ENCODE results near the gene RPS14.
A peak's percentile ranks its signal among the peaks of the same experiment; 100 is the strongest.

The RPS14 gene
- 1,161 to 1,279 reads per million in 2 donors for total RNA-seq

DNA sequence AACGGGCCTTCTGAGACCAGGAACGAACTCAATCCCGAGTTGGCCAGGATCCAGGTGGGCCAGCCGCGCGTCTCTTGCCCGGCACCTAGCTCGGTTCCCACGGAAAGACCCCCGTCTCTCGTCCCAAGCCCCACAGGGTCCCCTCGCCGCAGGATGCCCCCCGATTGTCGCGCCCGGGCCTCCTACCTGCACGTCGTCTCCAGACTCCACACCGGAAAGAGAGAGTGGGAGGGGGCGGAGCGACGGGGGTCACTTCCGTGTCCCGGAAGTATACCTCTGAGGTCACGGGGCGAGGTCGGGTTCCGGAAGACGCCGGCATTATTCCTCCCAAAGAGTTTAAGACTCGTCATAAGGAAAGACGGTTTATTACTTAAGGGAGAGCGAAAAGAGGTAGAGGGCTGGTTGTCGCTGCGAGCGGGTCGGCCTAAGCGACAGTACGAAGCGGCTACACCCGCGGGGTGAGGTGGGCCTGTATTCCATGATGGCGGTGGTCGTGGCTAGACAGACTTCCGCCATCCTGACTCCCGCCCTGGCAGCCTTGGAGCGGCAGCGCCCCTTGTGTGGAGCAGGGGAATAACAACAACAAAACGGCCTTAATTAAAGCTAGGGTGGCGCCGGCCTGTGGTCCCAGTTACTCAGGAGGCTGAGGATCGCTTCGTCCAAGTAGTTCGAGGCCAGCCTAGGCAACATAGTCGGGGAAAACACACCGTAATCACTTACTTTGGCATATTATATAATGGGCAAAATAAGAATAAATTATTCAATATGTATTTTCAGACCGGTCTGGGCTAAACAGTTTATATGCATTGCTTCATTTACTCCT lies at the start of gene RPS14:
TSS of gene RPS14 (minus strand) at position 223 of the 823 bp plus-strand sequence. CDS start 2,006 bp downstream, outside the sequence.
- peak; percentile 92 for DNase-seq

DNA sequence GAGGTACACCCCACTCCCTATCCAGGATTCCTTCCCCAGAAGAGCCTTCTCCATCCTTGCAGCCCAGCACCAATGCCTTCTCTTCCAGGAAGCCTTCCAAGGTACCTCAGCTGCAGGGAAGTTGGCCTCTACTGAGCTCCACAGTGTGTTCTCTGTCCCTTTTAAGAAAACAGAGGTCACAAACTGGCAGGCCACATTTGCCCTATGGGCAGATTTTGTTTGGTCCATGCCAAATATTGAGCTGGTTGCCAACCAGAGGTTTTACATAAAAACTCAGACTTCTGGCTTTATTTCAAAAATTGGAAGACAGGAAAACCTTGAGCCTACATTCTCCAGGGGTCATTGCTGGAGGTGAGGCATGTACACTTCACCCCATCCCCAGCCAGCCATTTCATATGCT lies 49.4 kb upstream of the RPS14 start:
- no peak for DNase-seq

DNA sequence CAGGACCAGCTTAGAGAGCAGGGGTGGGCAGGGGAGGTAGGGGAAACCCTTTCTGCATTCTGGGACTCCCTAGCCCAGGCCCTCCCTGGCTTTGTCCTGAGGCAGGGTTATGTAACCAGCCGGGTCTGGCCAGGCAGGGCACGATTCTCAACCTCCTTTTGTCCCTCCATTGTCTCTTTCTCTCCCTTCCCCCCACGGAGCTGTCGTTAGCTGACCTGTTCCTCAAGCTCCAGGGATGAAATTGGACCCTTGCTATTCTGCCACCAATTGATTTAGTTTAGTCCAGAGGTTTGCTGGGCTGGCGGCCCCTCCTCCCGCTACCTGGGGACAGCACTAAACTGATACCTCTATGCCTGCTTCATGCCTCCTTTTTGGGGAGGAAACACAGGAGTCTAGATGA lies 49.0 kb upstream of the RPS14 start:
- DNase-seq: no peak

DNA sequence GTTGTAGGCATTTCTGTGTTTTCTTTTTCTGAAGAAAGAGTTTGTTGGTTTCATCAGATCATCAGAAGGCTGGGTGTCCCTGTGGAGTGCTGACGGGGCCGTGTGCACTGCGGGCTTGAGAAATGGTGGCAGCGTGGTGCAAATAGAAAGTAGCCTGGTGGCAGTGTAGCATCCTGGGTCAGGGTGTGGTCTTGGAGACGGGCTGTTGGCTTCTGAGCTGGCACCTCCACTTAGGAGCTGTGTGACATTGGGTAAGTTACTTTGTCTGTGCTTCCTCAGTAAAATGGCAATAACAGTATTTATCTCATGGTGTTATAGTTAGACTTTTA lies 48.4 kb upstream of the RPS14 start:
- no peak for DNase-seq

DNA sequence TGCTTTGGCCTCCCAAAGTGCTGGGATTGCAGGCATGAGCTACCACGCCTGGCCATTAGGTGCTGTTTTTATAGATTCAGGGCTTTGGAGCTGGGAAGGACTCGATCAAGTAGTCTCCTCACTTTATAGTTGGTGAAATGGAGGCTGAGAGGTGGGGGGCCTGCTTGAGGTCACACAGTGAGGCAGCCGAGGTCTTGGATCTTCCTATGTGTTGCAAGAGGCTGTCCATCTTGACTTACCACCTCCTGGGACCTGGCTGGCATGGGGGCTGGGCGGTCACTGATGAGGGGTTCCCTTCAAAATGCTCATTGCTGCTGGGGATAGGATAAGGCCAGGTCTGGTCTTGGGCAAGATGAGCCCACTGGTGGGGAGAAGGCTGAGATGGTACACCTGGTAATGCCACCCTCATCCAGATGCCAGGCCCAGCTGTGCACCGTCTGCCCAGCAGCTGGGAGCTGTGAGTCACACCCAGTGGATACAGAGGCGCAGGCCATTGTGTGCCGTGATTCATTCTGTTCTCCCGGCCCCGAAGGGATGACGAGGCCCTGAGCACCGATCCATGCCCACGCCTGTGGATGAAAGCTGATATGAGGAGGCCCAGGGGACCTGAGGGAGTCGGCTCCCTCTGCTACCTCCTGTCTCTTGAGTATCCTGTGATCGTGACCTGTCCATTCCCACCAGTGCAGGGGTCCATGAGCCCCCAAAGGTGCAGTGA lies 47.9 kb upstream of the RPS14 start:
- no peak for DNase-seq

DNA sequence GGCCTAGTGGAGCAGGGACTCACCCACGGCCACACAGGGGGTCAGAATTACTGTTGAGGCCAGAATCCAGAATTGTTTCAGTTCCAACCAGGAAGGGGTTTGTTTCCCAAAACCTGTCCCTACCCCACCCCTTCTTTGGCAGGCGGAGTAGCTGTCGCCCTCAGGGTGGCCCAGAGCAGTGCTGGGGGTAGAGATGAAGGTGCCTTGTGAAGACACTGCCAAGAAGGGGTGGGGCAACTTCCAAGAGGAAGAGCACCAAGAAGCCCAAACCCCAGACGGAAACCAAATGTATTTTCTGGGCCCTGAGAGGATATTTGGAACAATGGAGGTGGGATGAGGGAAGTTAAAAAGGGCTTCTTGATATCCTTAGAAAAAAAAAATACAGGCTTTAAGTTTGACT lies 47.0 kb upstream of the RPS14 start:
- DNase-seq: no peak

DNA sequence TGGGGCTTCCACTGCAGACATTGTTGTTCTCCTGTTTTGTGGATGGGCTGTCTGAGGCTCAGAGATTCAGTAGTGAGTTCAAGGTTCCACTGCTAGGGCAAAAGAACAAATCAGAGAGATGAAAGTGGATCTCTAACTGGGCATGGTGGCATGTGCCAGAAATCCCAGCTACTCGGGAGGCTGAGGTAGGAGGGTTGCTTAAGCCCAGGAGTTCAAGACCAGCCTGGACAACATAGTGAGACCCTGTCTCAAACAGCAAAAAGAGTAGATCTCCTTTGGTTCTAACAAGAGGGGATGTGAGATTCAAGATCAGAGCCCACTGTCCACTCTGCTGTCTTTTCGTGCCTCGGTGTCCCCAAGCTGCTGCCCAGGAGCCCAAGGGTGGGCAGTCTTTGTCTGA lies 46.6 kb upstream of the RPS14 start:
- DNase-seq: no peak

DNA sequence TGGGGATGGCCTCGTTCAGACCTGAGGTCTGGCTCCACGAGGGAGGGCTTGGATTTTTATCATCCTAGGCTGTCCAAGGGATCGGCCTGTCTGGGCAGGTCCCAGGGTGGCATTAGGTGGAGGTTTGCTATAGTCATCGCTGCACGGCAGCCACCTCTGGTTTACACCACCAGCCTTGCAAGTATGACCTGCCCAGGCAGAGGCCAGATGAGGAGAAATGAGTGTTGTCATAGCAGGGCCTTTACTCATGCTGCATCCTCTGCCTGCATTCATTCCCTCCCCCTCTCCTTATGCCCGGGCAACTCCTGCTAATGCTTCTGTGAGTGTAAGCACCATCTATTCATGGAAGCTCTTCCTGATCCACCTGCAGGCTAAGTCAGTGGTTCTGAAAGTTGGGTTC lies 43.1 kb upstream of the RPS14 start:
- no peak for DNase-seq

DNA sequence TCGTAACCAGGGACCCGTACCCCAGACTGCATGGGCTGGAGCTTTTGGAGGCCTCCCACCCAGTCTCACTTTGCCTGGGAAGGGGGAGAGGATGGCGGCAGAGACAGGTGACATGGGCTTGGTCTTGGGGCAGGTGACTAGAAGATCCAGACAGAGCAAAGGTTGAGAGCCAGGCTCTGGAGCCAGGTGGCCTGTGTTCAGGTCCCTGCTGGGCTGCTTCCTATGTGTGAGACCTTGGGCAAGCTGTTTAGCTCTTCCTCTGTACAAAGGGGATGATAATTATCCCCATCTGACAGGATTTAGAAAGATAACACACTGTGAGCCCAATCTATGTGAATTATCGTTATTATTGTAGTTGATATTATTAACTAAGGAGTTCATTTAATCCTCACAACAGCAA lies 42.3 kb upstream of the RPS14 start:
- no peak for DNase-seq

DNA sequence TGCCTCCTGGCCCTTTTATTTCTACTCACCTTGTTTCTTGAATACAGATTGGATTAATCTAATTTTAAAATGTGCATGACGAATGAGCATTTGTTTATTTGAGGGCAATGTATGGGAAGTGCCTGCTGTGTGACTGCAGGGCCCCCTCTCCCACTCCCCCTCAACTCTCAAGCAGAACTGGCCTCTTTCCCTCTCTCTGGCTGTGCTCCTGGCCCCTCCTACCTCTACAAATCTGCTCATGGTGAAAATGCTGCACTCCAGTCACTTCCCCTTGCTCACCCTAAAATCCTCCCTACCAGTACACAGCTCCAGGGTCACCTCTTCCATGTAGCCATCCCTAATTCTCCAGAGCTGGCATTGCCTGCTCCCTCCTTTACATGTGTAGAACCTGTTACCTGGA lies 41.2 kb upstream of the RPS14 start:
- DNase-seq: no peak

DNA sequence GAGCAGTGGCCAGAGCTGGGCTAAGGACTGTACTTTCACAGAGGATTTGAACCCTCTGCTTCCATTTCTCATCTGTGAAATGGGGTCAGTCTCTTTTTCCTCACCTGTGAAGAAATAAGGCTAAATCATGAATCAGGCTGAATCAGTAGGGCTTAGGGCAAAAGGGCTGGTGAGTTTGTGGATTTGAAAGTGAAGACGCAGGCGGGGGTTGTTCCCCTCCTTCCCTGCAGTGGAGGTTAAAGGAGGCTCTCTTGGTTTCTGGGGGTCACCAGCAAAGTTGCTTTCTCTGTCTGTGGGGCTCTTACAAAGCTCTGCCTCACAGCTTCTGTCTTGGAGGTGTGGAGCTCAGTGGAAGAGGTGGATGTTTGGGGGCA lies 40.7 kb upstream of the RPS14 start:
- no peak for DNase-seq

DNA sequence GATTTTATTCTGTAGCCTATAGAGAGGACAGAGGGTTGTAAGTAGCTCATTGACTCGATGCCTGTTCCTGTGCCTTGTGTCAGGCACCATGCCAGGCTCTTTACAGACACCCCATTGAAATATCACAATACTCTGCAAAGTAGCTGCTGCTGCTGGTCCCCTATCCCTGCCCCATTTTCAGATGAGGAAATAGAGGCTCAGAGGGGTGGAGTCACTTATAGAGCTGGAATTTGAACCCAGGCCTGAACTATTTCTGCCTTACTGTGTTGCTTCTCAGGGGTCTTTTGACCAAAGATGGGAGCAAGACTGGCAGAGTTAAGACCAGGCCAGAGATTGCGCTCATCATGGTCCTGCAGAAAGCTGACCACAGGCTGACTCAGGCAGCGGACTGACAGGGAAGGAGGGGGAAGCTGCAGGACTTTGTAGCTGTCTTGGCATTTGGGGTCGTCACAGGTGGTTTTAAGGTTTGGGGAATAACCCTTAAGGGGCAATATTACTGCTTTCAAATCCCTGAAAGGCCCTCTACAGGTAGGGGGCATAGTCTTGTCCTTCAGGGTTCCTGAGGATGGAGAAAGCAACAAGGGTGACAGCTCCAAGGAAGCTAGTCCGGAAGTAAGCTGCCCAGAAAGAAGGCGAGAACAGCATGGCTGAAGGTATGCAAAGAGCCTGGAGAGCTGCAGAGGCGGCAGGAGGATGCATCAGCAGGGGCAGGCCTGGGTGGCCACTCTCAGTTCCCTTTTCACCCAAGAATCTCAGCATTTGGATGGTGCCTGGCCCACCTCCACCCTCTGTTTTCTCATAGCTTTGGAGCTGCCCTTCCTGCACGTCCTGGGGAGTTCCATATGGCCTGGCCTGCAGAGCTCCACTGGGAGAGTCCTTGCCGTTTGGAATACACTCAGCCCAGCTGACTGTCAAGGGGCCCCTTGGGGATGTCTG lies 40.1 kb upstream of the RPS14 start:
- no peak for DNase-seq

DNA sequence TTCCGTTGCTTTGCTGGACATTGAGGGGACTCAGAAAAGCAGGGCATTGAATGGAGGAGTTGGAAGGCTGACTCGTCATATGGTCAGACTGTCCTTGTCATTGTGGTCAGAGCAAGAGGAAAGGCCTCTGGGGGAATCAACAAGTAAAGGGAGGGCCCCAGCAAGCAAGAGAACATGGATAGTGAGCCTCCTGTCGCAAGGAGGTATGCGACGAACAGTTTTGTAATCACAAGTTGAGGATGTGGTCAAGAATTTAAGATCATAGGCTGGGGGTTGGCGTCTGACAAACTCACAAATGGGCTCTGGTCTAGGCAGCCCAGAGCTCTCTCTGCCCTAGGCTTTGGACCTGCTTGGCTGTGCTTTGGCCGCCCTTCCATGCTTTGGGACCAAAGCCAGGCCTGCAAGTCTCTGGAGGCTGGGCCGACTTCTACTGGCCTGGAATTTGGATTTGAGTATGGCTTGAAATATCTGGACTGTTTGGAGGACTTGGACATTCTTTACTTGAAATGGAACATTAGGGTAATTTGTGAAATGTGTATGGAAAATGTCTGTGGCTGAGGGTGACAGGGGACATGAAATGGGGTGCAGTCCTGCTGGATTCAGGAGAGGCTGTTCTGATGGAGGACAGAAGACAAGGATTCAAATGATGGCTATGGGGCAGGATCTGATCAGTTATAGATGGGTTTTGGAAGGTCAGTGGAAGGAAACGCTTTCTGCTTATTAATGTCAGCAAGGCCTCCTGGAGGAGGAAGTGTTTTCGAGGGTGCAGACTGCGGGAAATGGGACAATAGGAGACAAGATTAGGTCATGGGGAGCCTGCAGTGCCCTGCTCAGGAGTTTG lies 39.2 kb upstream of the RPS14 start:
- no peak for DNase-seq

DNA sequence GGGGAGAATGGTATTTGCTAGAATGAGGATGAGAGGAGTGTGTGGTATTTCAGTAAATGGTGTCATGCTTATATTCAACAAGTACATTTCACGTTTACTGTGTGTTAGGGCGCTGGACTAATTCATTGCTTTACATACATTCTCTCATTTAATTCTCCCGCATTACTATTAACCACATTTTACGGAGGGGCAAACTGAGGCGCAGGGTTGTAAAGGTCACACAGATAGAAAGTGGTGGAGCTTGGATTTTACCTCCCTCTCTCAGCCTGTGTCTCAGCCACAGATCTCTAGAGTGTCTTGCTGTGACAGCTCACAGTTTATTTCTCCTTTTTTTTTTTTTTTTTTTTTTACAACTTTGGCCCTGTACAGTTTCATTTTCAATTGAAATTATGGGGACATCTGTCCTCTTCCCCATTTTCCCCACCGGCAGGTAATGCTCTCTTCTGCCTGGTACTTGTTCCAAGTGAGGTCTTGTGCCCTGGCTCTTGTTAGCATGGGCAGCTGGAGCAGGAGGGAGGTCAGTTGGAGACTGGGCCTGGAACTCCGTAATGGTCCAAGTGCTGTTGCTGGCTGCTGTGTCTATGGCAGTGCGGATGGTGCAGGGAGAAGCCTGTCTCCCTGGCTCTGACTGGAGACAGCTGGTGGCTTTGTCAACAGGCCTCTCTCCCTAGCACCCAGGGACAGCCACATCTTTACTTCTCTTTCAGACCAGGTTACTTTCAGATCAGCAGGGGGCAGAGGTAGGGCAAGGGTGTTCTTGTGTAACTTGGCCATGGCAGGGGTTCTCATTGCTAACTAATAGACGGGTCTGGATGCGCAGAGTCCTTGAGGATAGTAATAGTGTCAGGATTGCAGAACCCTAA lies 37.9 kb upstream of the RPS14 start:
- DNase-seq: no peak

DNA sequence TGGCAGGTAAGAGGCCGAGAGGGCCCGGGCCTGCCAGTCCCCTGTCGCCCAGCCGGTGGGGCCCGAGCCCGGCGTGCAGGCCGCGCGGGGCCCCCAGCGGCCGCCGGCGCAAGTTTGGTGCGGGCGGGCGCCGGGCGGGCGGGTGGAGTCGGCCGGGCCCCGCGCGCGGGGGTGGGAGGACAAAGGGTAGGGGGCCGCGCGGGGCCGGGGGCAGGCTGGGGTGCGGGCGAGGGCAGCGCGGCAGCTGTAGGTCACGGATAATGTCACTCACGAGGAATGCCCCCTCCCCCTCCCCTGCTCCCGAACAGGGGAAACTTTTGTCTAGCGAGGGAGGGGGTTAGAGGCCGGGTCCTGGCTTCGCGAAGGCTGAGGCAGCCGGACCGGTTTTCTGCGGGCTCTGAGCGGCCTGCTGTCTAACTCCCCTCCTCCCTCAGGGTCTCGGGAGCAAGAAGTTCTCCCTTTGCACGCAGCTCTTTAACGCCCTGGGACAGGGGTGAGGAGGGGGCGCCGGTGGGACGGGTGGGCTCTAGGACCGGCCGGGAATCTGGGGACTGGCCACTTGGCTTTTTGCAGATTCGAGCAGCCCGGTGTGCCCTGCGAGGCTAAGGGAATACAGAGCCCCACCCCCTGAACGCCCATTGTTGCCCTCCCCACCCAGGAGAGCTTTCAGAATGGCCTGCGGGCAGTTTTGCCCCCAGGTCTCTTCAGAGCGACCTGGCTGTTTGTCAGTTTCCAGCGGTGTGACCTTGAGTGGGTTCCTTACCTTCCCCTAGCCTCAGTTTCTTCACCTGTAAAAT lies 37.1 kb upstream of the RPS14 start:
- peak; percentile 36 for DNase-seq

DNA sequence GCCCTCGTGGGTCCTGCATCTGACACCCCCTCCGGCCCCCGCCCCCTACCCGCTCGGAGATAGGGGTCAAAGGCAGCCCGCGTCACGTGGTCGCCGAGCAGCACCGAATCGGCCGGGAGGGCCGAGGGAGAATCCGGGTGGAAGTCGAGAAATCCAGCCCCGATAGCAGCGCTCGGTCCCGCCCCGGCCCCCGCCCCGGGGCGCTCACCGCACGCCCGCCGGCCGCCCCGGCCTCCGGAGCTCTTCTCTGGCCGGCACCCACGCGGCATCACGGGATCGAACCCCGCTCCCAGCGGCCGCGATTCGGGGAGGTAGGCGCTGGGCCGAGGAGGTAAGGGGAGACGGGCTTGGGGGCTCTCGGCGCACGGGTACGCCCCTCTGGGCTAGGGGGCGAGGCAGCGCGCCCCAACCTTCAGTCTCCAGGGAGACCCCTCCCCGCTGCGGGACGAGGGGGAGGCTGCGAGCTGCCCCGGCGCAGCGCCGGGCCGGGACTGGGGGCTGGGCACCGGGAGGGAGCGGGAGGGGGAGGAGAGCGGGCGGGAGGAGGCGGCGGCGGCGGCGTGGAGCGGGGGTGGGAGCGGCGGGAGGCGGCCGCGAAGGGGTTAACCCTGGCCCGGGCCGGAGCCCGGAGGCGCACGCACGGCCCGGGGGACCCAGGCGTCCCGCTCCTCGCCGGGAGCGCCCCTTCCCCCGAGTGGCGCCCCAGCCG lies 36.3 kb upstream of the RPS14 start:
- DNase-seq: peak; percentile 5

DNA sequence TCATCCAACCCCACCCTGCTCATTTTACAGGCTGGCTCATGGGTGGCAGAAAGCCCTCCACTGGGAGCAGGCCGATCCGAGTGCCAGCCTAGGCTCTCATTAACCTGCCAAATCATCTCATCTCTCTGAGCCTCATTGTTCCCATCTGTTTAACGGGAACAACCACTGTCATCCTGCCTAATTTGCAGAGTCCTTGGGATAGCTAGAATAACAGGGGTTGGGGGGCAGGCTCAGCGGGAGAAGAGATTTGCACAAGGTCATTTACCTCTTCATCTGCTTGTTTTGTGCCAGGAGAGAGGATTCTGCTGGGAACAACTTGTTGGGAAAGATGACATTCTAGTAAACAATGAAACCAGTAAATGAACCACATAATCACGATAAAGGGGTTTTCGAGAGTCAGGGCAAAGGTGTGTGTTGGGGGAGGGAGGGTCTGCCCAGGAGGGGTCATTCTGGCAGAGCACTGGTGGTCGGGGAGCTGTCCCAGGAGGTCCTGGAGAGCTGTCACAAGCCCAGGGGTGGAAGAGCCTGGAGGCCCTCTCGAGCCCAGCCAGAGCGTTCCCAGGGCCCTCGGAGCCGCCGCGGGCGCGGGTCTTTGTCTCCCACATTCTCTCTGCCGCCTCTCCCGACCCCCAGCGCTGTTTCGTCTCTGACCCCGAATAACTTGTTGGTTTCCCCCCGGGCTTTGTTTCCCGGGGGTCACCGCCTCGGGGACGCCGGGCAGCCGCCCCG lies 35.6 kb upstream of the RPS14 start:
- DNase-seq: no peak

DNA sequence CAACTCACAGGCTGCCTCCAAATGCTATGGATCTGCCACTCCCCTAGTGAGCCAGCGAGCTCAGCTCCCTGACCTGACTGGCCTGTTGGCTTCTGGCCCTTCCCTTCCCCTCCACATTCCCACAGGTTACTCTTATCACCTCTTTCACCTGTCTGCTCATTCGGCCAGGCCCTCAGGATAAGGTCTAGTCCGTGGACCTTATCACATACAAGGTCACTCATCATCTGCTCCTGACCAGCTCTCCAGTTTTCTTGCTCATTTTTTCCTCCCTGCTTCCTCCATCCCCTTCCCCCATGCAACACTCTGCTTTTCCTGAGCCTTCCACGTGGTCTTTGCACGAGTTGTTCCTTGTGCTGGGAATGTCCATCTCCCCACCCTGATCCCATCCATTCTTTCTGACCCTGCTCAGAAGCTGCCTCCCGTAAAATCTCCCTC lies 32.5 kb upstream of the RPS14 start:
- DNase-seq: no peak

DNA sequence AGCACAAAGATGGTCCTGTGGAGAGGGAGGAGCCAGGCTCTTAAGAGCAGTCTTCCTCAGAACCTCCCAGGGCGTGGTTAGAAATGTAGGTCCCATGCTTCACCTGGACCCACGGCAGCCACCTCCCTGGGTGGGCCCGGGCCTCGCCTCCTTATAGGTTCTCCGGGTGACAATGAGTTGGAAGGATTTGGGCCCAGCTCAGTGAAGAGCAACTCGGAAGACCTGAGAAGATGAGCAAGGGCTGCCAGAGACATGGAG lies 32.1 kb upstream of the RPS14 start:
- no peak for DNase-seq

All from T-helper 9 cell (primary cell).